ENCODE data around the gene POU4F1.

DNA sequence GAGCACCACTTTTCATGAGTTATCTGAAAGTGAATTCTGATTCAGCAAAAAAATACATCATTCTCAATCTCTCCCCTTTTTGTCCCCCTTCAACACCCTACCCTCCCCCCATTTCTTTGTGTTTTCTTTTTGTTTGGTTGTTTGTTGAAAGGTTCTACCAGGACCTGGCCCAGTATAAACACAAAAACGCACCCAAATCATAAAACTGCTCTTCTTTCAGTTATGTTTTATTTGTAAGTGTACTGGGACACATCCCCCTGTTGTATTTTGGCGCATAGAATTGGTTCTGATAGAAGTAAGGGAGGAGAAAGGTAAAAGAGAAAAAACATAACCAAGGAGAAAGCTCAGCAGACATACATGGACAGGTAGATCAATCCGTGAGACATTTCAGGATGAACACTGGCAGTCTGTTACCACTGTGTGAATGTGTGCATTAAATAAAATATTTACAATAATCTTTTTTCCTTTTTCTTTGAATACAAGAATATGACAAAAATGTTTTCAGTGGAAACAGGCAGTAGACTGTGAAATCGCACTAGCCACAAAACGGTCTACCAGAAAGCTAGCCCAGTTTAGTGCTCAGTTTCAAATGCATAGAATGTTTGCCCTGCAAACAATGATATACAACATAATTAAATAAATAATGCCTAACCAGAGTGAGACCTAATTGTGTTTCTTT, 4.2 kb downstream of the POU4F1 start:
- TF ChIP-seq, protein P1, sequence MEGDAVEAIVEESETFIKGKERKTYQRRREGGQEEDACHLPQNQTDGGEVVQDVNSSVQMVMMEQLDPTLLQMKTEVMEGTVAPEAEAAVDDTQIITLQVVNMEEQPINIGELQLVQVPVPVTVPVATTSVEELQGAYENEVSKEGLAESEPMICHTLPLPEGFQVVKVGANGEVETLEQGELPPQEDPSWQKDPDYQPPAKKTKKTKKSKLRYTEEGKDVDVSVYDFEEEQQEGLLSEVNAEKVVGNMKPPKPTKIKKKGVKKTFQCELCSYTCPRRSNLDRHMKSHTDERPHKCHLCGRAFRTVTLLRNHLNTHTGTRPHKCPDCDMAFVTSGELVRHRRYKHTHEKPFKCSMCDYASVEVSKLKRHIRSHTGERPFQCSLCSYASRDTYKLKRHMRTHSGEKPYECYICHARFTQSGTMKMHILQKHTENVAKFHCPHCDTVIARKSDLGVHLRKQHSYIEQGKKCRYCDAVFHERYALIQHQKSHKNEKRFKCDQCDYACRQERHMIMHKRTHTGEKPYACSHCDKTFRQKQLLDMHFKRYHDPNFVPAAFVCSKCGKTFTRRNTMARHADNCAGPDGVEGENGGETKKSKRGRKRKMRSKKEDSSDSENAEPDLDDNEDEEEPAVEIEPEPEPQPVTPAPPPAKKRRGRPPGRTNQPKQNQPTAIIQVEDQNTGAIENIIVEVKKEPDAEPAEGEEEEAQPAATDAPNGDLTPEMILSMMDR (IDR thresholded peaks at IDR 0.05): no peak
- TF ChIP-seq EZH2 (IDR thresholded peaks at IDR 0.05; ENCODE audit: borderline replicate concordance, insufficient read depth, low read depth, low read length, poor library complexity, severe bottlenecking): no peak

All from B cell (primary cell).